Thoracic aorta (tissue), 2 donors: Measurements from ENCODE around the gene FAM240B. TPM values are rescaled to one million over a fixed set of nuclear protein-coding genes. Genes with fewer than 3 reads are reported as not detected.

Source experiments
- ATAC-seq: fragments of 150-250 bp; one replicate; pipeline ENCODE4 v1.8.0; 2017; ENCODE audit warnings: low read depth; ENCODE audit not compliant: insufficient number of reproducible peaks, low FRiP score
- DNase-seq: peaks from one replicate; pipeline ENCODE4 v3.0.0-alpha.2; 2020; ENCODE audit warnings: low spot score
- H3K27ac ChIP-seq, 2 donors: fragments of 200-600 bp; sonication (generic); 1 replicate in 1 of 2; 2 replicates in 1 of 2; pipeline ENCODE4 v1.5.1; 2016; ENCODE audit warnings: mild to moderate bottlenecking in 2 of 2, moderate library complexity in 2 of 2
- H3K27me3 ChIP-seq: fragments of 200-600 bp; sonication (generic); replicated peaks from 2 replicates; pipeline ENCODE4 v1.6.0; 2016; ENCODE audit warnings: mild to moderate bottlenecking; ENCODE audit not compliant: insufficient read depth
- H3K36me3 ChIP-seq: fragments of 200-600 bp; sonication (generic); one replicate; pipeline ENCODE4 v1.5.1; 2016
- H3K4me1 ChIP-seq, 2 donors: fragments of 200-600 bp; sonication (generic); 1 replicate in 1 of 2; 2 replicates in 1 of 2; pipeline versions ENCODE4 v1.5.1 to v1.6.0; 2016; ENCODE audit warnings: low read depth in 2 of 2, mild to moderate bottlenecking in 1 of 2; ENCODE audit not compliant: control insufficient read depth in 1 of 2
- H3K4me3 ChIP-seq: fragments of 200-600 bp; sonication (generic); 2 replicates; pipeline ENCODE4 v1.5.1; 2016; ENCODE audit warnings: mild to moderate bottlenecking
- H3K9me3 ChIP-seq: fragments of 200-600 bp; sonication (generic); 2 replicates; pipeline ENCODE4 v1.5.1; 2016
- CTCF ChIP-seq: fragments of 200-600 bp; sonication (generic); IDR thresholded peaks from one replicate; pipeline ENCODE4 v1.5.1; 2019; ENCODE audit warnings: antibody characterized with exemption
- total RNA-seq, 2 donors: library from RNA; depleted of rRNA; stranded (reverse); fragments of >200 nt; gene quantifications; one replicate each; pipeline versions ENCODE4 v1.1.0 to v1.2.3, GENCODE V29; 2016

FAM240B gene
- total RNA-seq, result not detected

DNA sequence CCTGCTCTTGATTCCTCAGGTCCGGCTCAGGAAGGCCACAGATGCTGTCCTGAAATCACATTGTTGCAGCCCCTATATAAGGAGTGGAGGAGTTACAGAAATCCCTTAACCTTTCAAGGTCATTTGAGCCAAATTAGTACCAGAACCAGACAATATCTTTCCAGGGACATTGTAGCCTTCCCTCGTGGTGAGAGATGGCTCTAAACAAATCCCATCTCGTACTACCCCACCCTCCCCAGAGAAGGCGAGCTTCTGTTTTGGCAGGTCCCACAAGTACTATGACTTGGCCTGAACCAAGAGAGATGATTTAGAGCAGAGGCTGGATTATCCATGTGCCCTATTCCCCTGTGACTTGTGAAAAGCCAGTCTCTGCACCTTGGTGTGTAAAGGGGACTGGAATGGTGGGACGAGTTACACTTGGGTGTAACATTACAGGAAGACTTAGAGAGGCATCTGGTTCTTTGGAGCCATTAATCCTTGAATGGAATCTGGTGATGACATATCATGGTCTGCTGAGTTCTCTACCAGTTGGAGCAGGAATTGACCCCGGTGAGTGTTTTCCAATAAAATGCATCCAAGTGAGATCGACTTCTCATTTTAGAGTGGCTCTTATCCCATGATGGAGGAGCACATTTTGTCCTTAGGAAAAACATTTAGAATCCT lies at the start of gene FAM240B:
Gene FAM240B, minus strand, starts transcription at position 51 of the 663 bp plus-strand sequence. CDS start 16,134 bp downstream, outside the sequence.
- no peaks in the 10 kb centered on the region for H3K36me3 ChIP-seq
- H3K4me3 ChIP-seq, result no peak within 1 kb of the TSS
- H3K27me3 ChIP-seq, result no peaks in the 10 kb centered on the region
- no peak within 1 kb of the TSS for H3K27ac ChIP-seq
- no peak for TF ChIP-seq CTCF
- DNase-seq (no peak), ATAC-seq (no peak)
- no peaks in the 10 kb centered on the region for H3K4me1 ChIP-seq
- no peaks in the 10 kb centered on the region for H3K9me3 ChIP-seq

DNA sequence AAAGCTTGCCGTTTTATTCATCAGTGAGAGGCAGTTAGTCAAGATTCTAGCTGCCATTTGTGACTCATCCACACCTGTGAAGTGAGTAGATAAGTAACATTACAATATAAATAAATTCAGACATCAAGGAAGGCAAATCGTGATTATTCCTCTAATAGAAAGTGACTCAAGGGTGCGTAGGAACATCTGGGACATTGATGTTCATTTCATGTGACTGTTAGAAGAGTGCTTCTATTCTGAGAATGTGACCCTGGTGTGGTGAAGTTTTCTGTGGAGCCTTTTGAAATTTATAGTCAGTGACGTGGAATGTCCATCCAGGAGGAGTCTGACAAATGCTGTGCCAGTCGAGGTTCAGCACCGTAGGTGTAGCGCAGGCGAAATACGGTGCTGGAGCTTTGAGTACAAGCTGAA lies 48.4 kb upstream of the FAM240B start:
- H3K4me3 ChIP-seq, result no peak overlapping the region
- H3K36me3 ChIP-seq, result no peaks in the 10 kb centered on the region
- ATAC-seq, result no peak
- DNase-seq, result no peak
- no peaks in the 10 kb centered on the region for H3K9me3 ChIP-seq
- H3K4me1 ChIP-seq, result no peaks in the 10 kb centered on the region
- no peak overlapping the region for H3K27ac ChIP-seq
- no peaks in the 10 kb centered on the region for H3K27me3 ChIP-seq
- no peak for TF ChIP-seq CTCF

DNA sequence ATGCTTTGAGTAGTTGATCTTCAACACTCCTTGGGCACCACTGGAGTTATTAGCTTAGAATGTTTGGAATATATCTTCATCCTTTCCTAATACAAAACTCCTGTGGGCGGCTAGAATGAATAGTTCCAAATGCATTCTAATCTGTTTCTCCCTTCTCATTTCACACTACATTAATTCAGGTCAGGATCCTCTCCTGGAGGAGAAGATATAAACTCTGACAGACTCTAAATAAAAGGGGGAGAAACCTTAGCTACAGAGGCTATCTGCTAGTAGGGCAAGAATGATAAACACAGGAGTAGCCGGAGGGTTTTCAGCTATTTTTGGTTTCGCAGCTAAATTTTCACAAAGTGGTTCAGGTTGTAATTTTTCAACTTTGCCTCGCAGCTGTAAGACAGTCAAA lies 45.2 kb upstream of the FAM240B start:
- Histone ChIP-seq H3K27ac (no peak overlapping the region), H3K9me3 (no peaks in the 10 kb centered on the region), H3K4me3 (no peak overlapping the region), H3K4me1 (no peaks in the 10 kb centered on the region), H3K36me3 (no peaks in the 10 kb centered on the region), H3K27me3 (no peaks in the 10 kb centered on the region)
- TF ChIP-seq CTCF, result no peak
- no peak for ATAC-seq
- DNase-seq, result no peak

GRCh38 chr9:38761999-38762398 lies 42.1 kb upstream of the FAM240B start:
- no peaks in the 10 kb centered on the region for H3K4me1 ChIP-seq
- DNase-seq, result no peak
- no peak overlapping the region for H3K4me3 ChIP-seq
- no peak overlapping the region for H3K27ac ChIP-seq
- TF ChIP-seq CTCF, result no peak
- H3K9me3 ChIP-seq, result no peaks in the 10 kb centered on the region
- no peak for ATAC-seq
- no peaks in the 10 kb centered on the region for H3K27me3 ChIP-seq
- no peaks in the 10 kb centered on the region for H3K36me3 ChIP-seq

DNA sequence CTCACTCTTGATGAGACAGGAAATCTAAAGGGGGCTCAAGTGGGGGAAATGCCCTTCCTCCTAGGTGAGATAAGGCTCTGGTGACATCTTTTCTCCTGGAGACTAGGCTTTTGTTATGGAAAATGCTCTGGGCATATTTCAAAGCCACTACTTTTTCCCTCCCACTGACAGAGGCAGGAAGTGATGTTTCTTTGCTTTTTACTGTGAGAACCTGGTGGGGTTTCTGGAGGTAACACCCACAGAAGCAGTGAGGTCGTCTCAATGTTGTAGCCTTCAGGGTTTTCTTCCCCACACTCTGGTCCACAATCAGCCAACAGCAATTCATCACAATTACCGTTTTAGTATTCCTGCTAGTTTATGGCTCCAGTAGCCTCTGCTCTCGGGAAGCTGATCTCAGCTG lies 41.4 kb upstream of the FAM240B start:
- H3K36me3 ChIP-seq, result no peaks in the 10 kb centered on the region
- no peaks in the 10 kb centered on the region for H3K9me3 ChIP-seq
- DNase-seq, result no peak
- ATAC-seq, result no peak
- H3K27me3 ChIP-seq, result no peaks in the 10 kb centered on the region
- TF ChIP-seq CTCF, result no peak
- H3K4me3 ChIP-seq, result no peak overlapping the region
- no peaks in the 10 kb centered on the region for H3K4me1 ChIP-seq
- no peak overlapping the region for H3K27ac ChIP-seq
